Transverse colon (tissue), 4 donors: ENCODE results near the gene PARN.

Source experiments
- EP300 ChIP-seq: sonication (generic); formaldehyde crosslinking; IDR thresholded peaks from one replicate; pipeline ENCODE4 v1.6.1; 2017; ENCODE audit warnings: antibody characterized with exemption, low read depth
- POLR2AphosphoS5 ChIP-seq, 3 donors: sonication (generic); formaldehyde crosslinking; IDR thresholded peaks; one replicate each; pipeline ENCODE4 v1.6.1; 2016; ENCODE audit warnings: antibody characterized with exemption in 3 of 3
- TF ChIP-seq, protein P1 (sequence below), 5 experiments: fragments of 200-600 bp in 3 of 5; fragments of 450-650 bp in 2 of 5; sonication (generic) in 3 of 5; IDR thresholded peaks; 1 replicate in 2 of 5; 2 replicates in 3 of 5; pipeline ENCODE4 v1.5.1; 2016 to 2017; ENCODE audit warnings: antibody characterized with exemption in 5 of 5, inconsistent platforms in 3 of 5, mild to moderate bottlenecking in 2 of 5, moderate library complexity in 1 of 5

GRCh38 chr16:14511800-14512135 is 118.3 kb downstream of the PARN start:
- TF ChIP-seq, protein P1, sequence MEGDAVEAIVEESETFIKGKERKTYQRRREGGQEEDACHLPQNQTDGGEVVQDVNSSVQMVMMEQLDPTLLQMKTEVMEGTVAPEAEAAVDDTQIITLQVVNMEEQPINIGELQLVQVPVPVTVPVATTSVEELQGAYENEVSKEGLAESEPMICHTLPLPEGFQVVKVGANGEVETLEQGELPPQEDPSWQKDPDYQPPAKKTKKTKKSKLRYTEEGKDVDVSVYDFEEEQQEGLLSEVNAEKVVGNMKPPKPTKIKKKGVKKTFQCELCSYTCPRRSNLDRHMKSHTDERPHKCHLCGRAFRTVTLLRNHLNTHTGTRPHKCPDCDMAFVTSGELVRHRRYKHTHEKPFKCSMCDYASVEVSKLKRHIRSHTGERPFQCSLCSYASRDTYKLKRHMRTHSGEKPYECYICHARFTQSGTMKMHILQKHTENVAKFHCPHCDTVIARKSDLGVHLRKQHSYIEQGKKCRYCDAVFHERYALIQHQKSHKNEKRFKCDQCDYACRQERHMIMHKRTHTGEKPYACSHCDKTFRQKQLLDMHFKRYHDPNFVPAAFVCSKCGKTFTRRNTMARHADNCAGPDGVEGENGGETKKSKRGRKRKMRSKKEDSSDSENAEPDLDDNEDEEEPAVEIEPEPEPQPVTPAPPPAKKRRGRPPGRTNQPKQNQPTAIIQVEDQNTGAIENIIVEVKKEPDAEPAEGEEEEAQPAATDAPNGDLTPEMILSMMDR (IDR thresholded peaks at IDR 0.05), result no peak
- TF ChIP-seq EP300 (no peak), POLR2AphosphoS5 (IDR thresholded peaks at IDR 0.05) (no peak)
